ENCODE data around the gene ERC1.

Gene ERC1

DNA sequence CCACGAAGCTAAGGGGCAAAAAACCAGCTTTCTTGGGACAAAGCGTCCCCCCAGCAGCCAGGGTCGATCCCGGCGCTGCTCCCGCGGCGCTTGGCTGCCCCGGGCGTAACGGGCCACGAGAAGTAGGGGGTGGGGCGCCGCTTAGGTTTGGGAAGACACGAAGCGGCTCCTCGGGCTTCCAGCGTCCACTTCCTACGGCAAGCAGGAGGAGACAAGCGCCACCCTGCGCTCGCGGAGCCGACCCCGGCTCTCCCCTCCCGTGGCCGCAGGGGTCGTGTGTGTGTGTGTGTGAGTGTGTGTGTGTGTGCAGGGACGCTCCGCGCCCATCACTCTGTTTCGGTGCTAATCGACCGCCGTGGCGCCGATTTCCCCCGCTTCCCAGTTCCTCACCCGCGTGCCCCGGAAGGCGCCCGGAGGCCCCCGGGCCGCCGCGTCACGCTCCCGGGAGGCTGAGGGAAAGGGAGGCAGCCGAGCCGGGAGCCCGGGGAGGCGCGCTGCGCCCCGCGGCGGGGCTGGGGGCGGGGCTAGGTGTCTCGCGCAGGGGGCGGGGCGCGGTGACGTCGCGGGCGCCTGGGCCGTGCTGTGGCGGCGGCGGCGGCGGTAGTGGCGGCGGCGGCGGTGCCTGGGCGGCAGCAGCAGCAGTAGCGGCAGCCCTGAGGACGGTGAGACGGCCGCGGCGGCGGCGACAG lies at the start of gene ERC1:
ERC1 (plus strand) TSS at position 563 of the 689 bp plus-strand sequence. CDS start 36,681 bp downstream, outside the sequence.
- H3K4me1 Mint-ChIP-seq (ENCODE audit: low read depth) = peaks cover 37% of the 10 kb centered on the region
- H3K4me3 Mint-ChIP-seq = peak within 1 kb of the TSS; percentile 95
- peaks cover 5% of the 10 kb centered on the region for H3K27me3 Mint-ChIP-seq (ENCODE audit: low read depth)
- H3K9me3 Mint-ChIP-seq = no peaks in the 10 kb centered on the region
- H3K27ac Mint-ChIP-seq = peak within 1 kb of the TSS; percentile 97
- H3K36me3 Mint-ChIP-seq (ENCODE audit: low read depth) = no peaks in the 10 kb centered on the region
- DNase-seq (ENCODE audit: low spot score) = peak; percentile 85

DNA sequence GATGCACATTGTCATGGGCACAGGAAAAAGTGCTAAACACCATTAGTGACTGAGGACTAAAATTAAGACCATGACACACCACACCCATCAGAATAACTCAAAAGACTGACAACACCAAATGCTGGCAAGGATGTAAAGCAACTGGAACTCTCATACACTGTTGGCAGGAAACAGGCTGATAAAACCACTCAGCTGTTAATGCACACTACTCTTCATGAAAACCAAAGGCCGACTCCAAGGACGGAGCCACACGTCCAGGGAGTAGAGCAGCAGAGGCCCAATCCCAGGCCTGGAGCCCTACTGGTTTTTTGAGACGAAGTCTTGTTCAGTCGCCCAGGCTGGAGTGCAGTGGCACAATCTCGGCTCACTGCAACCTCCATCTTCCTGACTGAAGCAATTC lies 48.0 kb upstream of the ERC1 start:
- Mint-ChIP-seq H3K27me3 (ENCODE audit: low read depth) (no peaks in the 10 kb centered on the region), H3K4me3 (no peak overlapping the region), H3K27ac (no peak overlapping the region), H3K9me3 (no peaks in the 10 kb centered on the region), H3K4me1 (ENCODE audit: low read depth) (peaks cover 24% of the 10 kb centered on the region), H3K36me3 (ENCODE audit: low read depth) (peaks cover 50% of the 10 kb centered on the region)
- no peak for DNase-seq (ENCODE audit: low spot score)

DNA sequence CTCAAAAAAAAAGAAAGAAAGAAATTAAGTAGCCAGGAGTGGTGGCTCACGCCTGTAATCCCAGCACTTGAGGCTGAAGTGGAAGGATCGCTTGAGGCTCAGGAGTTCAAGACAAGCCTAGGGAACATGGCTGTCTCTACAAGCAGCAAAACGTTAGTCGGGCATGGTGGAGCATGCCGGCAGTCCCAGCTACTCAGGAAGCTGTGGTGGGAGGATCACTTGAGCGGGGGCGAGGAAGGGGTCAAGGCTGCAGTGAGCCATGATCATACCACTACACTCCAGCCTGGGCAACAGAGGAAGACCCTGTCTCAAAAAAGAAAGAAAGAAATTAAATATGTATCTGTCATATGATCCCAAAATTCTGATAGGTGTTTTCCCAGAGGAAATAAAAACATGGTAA lies 46.8 kb upstream of the ERC1 start:
- no peaks in the 10 kb centered on the region for H3K27me3 Mint-ChIP-seq (ENCODE audit: low read depth)
- H3K9me3 Mint-ChIP-seq = no peaks in the 10 kb centered on the region

DNA sequence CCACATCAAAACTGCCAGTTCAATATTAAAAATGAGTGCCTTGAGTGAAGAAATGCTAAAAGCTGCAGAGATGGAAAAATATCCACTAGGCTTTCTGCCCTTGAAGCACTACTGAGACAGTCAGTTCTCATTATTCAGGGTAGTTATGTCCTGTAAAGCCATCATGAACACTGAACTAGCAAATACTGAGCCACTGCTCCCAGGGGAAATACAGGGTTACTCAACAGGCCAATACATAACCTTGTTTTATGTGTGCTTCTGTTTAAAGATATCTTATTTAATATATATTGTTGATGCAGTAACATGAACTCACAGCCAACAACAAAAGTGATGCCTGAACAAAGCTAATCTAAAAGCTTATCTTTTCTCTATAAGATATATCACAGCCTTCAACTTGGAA lies 44.8 kb upstream of the ERC1 start:
- Mint-ChIP-seq H3K27me3 (ENCODE audit: low read depth) (no peaks in the 10 kb centered on the region), H3K36me3 (ENCODE audit: low read depth) (peaks cover 28% of the 10 kb centered on the region), H3K9me3 (no peaks in the 10 kb centered on the region), H3K27ac (peak overlapping the region; percentile 66), H3K4me3 (peak overlapping the region; percentile 7), H3K4me1 (ENCODE audit: low read depth) (peaks cover 31% of the 10 kb centered on the region)
- no peak for DNase-seq (ENCODE audit: low spot score)

More for the DNA sequence above, 46.8 kb upstream of the ERC1 start:
- DNase-seq (ENCODE audit: low spot score) = no peak
- Mint-ChIP-seq H3K27ac (peak overlapping the region; percentile 56), H3K4me1 (ENCODE audit: low read depth) (peaks cover 29% of the 10 kb centered on the region), H3K4me3 (peak overlapping the region; percentile 15), H3K36me3 (ENCODE audit: low read depth) (peaks cover 45% of the 10 kb centered on the region)

DNA sequence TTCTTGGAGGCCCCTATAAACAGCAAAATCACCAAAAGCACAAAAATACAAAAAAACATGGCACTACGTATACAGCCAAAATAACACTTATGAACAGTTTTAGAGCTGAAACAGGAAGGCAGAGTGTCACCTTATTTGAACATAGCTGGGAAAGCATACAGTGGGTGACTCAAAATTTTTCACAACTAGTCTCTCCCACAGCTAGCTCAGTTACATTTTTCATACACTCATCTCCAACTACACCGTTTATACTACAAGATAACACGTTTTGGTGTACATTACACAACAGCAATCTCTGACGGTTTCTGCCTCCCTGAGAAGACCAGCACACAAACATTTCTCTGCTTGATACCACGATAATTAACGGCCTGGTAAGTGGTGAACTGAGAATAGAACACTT lies 44.4 kb upstream of the ERC1 start:
- H3K27me3 Mint-ChIP-seq (ENCODE audit: low read depth) = no peaks in the 10 kb centered on the region
- peak overlapping the region; percentile 66 for H3K27ac Mint-ChIP-seq
- peaks cover 35% of the 10 kb centered on the region for H3K4me1 Mint-ChIP-seq (ENCODE audit: low read depth)
- peaks cover 28% of the 10 kb centered on the region for H3K36me3 Mint-ChIP-seq (ENCODE audit: low read depth)
- H3K9me3 Mint-ChIP-seq = no peaks in the 10 kb centered on the region
- H3K4me3 Mint-ChIP-seq = peak overlapping the region; percentile 7
- peak; percentile 4 for DNase-seq (ENCODE audit: low spot score)

DNA sequence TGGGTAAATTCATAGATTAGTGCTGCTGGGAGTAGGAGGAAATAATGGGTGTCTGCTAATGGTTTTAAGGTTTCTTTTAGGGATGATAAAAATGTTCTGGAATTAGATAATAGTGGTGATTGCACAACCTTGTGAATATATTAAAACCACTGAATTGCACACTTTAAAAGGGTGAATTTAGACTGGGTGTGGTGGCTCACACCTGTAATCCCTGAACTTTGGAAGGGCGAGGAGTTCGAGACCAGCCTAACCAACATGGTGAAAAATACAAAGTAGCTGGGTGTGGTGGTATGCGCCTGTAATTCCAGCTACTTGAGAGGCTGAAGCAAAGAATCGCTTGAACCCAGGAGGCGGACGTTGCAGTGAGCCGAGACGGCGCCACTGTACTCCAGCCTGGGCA lies 42.8 kb upstream of the ERC1 start:
- peak overlapping the region; percentile 22 for H3K27ac Mint-ChIP-seq
- peaks cover 35% of the 10 kb centered on the region for H3K4me1 Mint-ChIP-seq (ENCODE audit: low read depth)
- no peaks in the 10 kb centered on the region for H3K9me3 Mint-ChIP-seq
- no peaks in the 10 kb centered on the region for H3K27me3 Mint-ChIP-seq (ENCODE audit: low read depth)
- DNase-seq (ENCODE audit: low spot score) = no peak
- H3K36me3 Mint-ChIP-seq (ENCODE audit: low read depth) = peaks cover 21% of the 10 kb centered on the region
- H3K4me3 Mint-ChIP-seq = peak overlapping the region; percentile 94

DNA sequence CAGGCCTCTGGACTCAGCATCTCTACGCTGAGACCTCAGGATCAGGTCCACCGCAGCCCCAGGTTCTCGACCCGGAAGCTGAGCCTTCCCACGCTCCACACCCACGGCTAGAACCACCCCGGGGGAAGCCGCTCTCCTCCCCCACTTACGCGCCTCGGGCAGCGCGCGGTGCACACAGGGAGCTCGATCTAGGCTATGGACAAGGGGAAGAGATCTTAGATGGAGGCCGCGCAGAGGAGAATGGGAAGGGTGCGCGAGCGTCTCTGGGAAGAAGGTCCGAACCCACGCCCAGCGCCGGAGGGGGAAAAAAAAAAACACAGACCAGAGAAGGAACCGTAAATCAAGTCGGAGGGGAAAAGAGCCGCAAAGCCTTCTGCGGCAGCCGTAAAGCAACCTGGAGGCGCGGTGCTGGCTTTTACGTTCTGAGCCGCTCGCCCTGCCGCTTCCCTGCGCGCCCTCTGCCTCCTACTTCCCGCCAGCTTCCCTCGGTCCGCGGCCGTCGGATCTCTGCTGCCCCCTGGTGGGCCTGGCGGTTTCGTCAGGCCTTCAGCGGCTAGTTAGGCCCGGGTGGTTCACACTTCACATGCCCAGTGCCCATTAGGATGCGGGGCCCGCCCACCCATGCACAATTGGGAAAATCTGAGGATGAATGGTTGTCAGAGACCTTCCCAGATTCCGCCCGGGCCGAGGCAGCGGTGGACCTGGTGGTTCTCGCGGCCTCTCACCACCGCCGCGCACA lies 41.4 kb upstream of the ERC1 start, which contains the start of gene RAD52:
RAD52 (minus strand) TSS at position 242 of the 739 bp plus-strand sequence. CDS start 16,636 bp downstream, outside the sequence.
- Mint-ChIP-seq H3K27me3 (ENCODE audit: low read depth) (no peaks in the 10 kb centered on the region), H3K36me3 (ENCODE audit: low read depth) (peaks cover 12% of the 10 kb centered on the region), H3K27ac (peak within 1 kb of the TSS; percentile 87), H3K9me3 (no peaks in the 10 kb centered on the region), H3K4me1 (ENCODE audit: low read depth) (peaks cover 28% of the 10 kb centered on the region), H3K4me3 (peak within 1 kb of the TSS; percentile 94)
- DNase-seq (ENCODE audit: low spot score) = peak; percentile 97

DNA sequence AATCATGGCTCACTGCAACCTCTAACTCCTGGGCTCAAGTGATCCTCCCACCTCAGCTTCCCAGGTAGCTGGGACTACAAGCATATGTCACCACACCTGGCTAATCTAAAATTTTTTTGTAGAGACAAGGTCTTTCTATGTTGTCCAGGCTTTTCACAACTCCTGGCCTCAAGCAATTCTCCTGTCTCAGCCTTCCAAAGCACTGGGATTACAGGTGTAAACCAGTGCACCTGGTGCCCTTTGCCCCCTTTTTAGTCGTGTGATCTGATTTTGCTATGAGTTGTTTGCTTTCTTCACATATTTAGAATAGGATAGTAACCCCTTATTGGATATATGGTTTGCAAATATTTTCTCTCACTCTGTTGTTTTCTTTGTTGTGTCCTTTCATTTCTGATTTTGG lies 39.8 kb upstream of the ERC1 start:
- no peaks in the 10 kb centered on the region for H3K9me3 Mint-ChIP-seq
- peaks cover 8% of the 10 kb centered on the region for H3K36me3 Mint-ChIP-seq (ENCODE audit: low read depth)
- H3K27me3 Mint-ChIP-seq (ENCODE audit: low read depth) = no peaks in the 10 kb centered on the region
- peak overlapping the region; percentile 62 for H3K27ac Mint-ChIP-seq
- H3K4me1 Mint-ChIP-seq (ENCODE audit: low read depth) = peaks cover 22% of the 10 kb centered on the region
- no peak for DNase-seq (ENCODE audit: low spot score)
- peak overlapping the region; percentile 44 for H3K4me3 Mint-ChIP-seq

DNA sequence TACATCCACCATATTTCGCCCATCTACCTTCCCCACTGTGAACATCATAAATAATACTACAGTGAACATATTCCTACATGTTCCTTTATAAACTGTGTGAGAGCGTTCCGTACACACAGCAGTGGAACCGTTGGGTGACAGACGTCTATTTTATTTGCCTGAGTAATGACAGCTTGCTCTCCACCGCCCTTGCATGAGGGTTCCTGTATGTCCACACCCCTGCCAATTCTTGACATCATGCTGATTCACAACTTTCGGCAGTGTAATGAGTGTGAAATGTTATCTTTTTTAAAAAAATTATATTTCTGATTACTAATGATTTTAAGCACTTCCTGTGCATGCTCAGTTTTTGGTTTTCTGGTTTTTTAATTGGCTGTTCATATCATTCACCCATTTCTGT lies 37.2 kb upstream of the ERC1 start:
- H3K4me1 Mint-ChIP-seq (ENCODE audit: low read depth) = peaks cover 10% of the 10 kb centered on the region
- DNase-seq (ENCODE audit: low spot score) = peak; percentile 12
- H3K27ac Mint-ChIP-seq = peak overlapping the region; percentile 49

DNA sequence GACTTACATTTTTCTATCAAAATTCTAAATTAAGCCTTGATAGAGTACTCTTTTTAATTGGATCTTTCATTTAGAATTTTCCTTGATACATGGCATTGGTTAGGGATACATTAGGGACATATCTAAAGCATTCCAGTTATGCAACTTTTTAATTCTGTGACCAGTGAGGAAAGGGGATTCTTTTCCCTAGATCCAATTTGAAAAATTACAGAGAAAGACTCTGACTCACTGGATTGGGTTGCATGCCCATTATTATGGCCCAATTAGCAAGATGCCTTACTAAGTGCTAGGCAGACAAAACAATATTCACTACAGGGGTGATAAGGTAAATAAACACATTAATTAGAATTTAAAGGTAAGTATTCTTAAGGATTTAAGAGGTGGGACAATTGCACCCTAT lies 36.3 kb upstream of the ERC1 start:
- H3K27ac Mint-ChIP-seq = no peak overlapping the region
- H3K4me3 Mint-ChIP-seq = no peak overlapping the region
- H3K4me1 Mint-ChIP-seq (ENCODE audit: low read depth) = peaks cover 8% of the 10 kb centered on the region
- H3K27me3 Mint-ChIP-seq (ENCODE audit: low read depth) = no peaks in the 10 kb centered on the region
- H3K9me3 Mint-ChIP-seq = no peaks in the 10 kb centered on the region
- no peak for DNase-seq (ENCODE audit: low spot score)
- H3K36me3 Mint-ChIP-seq (ENCODE audit: low read depth) = no peaks in the 10 kb centered on the region

More for the DNA sequence above, 37.2 kb upstream of the ERC1 start:
- Mint-ChIP-seq H3K9me3 (no peaks in the 10 kb centered on the region), H3K36me3 (ENCODE audit: low read depth) (no peaks in the 10 kb centered on the region), H3K27me3 (ENCODE audit: low read depth) (no peaks in the 10 kb centered on the region), H3K4me3 (no peak overlapping the region)

DNA sequence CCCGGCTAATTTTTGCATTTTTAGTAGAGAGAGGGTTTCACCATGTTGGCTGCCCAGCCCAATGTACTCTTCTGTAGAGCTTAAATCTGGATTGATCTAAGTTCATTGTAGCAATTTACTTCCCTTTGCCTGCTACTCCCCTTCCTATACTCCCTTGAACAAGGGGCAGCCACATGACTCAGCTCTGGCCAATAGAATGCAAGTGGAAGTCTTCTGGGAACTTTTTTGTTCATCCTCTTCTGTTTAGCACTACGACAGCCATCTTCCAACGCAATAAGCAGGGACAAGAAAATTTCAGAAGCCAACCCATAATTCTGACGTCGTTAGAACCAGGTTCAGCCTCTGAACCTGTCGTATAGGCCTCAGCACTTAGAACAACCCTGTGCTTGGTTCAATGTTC lies 35.1 kb upstream of the ERC1 start:
- H3K4me1 Mint-ChIP-seq (ENCODE audit: low read depth) = peaks cover 7% of the 10 kb centered on the region
- H3K36me3 Mint-ChIP-seq (ENCODE audit: low read depth) = no peaks in the 10 kb centered on the region
- no peak overlapping the region for H3K27ac Mint-ChIP-seq
- no peak for DNase-seq (ENCODE audit: low spot score)
- no peaks in the 10 kb centered on the region for H3K27me3 Mint-ChIP-seq (ENCODE audit: low read depth)
- H3K4me3 Mint-ChIP-seq = no peak overlapping the region
- H3K9me3 Mint-ChIP-seq = no peaks in the 10 kb centered on the region

DNA sequence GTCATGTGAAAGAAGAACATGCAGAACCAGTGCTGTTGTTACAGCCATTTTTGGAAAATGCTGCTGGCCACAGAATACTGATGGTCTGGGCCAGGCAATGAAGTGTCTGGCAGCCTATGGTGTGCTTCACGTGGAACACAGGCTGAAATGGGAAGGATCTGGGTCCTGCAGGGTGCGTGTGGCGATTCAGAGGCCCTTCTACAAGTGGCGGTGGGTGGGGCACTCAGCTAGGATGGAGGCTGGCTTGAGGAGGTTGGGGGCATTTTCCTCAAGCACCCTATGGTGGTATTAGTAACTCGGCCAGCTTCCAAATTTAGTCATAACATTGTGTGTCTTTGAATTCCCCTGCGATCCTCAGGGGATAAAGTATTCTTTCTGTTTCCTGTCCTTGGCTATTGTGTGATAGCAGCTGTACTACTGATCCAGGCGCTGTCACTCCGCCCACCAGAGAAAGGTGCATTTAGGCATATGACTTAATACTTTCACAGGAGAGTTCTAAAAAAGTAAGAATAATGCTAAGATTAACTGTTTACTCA lies 32.4 kb upstream of the ERC1 start:
- Mint-ChIP-seq H3K9me3 (no peaks in the 10 kb centered on the region), H3K27me3 (ENCODE audit: low read depth) (no peaks in the 10 kb centered on the region), H3K4me3 (no peak overlapping the region), H3K27ac (no peak overlapping the region), H3K36me3 (ENCODE audit: low read depth) (no peaks in the 10 kb centered on the region), H3K4me1 (ENCODE audit: low read depth) (peaks cover 1% of the 10 kb centered on the region)
- DNase-seq (ENCODE audit: low spot score) = no peak

DNA sequence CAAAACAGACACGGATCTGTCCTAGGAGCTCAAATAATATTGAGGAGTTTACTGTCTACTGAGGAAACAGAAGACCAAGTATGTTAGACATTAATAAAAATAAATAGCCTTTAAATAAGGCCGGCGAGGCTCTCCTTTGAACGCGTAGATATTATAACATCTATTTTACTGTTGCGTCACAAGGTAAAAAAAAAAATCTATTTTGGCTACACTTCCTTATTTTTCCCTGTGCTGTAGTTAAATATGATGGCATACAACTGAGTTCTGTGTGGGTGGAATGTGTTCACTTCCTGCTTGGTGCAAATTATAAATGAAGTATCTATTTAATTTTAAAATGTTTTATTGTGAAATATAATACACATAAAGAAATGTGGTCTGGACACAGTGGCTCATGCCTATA lies 24.3 kb upstream of the ERC1 start:
- no peak overlapping the region for H3K27ac Mint-ChIP-seq
- no peak overlapping the region for H3K4me3 Mint-ChIP-seq
- H3K9me3 Mint-ChIP-seq = no peaks in the 10 kb centered on the region
- H3K27me3 Mint-ChIP-seq (ENCODE audit: low read depth) = peaks cover 2% of the 10 kb centered on the region
- no peaks in the 10 kb centered on the region for H3K4me1 Mint-ChIP-seq (ENCODE audit: low read depth)
- H3K36me3 Mint-ChIP-seq (ENCODE audit: low read depth) = no peaks in the 10 kb centered on the region
- DNase-seq (ENCODE audit: low spot score) = no peak

DNA sequence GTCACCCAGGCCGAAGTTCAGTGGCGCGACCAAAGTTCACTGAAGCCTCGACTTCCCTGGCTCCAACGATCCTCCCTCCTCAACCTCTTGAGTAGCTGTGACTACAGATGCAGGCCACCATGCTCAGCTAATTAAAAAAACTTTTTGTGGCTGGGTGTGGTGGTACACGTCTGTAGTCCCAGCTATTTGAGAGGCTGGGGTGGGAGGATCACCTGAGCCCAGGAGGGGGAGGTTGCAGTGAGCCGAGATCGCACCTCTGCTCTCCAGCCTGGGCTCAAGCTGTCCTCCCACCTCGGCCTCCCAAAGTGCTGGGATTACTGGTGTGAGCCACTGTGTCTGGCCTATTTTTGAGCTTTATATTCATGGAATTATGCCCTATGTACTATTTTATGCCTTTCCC lies 23.4 kb upstream of the ERC1 start:
- H3K27me3 Mint-ChIP-seq (ENCODE audit: low read depth) = peaks cover 2% of the 10 kb centered on the region
- H3K4me3 Mint-ChIP-seq = no peak overlapping the region
- H3K27ac Mint-ChIP-seq = no peak overlapping the region
- no peak for DNase-seq (ENCODE audit: low spot score)
- no peaks in the 10 kb centered on the region for H3K4me1 Mint-ChIP-seq (ENCODE audit: low read depth)
- H3K9me3 Mint-ChIP-seq = no peaks in the 10 kb centered on the region
- H3K36me3 Mint-ChIP-seq (ENCODE audit: low read depth) = no peaks in the 10 kb centered on the region
